C4-2B (cell line): ENCODE results near the gene TPX2.

Experiments
- ZFX ChIP-seq: fragments of 450-650 bp; IDR thresholded peaks from 2 replicates; pipeline ENCODE4 v1.6.1; 2017
- TF ChIP-seq, protein P1 (sequence below): fragments of 450-650 bp; conservative IDR thresholded peaks from 2 replicates; pipeline ENCODE4 v1.5.1; 2017; ENCODE audit warnings: mild to moderate bottlenecking

DNA sequence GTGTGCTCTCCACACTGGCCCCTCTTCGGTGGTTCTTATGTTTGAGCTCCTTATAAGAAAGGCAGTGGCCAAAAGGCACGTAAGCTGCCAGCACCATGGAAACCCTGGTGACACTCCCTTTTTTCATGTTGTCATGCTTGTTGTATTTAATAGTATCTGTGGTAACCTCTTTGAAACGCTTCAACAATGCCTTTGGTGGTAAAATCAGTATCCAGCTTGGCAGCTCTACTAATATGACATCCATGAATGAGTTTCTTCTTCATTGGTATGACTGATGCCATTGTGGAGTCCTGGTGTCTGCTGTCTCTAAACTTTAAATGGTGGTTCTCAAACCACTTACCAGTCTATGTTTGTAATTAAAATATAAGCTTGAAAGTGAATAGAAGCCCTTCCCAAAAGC is 69.4 kb downstream of the TPX2 start:
- TF ChIP-seq, protein P1, sequence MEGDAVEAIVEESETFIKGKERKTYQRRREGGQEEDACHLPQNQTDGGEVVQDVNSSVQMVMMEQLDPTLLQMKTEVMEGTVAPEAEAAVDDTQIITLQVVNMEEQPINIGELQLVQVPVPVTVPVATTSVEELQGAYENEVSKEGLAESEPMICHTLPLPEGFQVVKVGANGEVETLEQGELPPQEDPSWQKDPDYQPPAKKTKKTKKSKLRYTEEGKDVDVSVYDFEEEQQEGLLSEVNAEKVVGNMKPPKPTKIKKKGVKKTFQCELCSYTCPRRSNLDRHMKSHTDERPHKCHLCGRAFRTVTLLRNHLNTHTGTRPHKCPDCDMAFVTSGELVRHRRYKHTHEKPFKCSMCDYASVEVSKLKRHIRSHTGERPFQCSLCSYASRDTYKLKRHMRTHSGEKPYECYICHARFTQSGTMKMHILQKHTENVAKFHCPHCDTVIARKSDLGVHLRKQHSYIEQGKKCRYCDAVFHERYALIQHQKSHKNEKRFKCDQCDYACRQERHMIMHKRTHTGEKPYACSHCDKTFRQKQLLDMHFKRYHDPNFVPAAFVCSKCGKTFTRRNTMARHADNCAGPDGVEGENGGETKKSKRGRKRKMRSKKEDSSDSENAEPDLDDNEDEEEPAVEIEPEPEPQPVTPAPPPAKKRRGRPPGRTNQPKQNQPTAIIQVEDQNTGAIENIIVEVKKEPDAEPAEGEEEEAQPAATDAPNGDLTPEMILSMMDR, result no peak
- TF ChIP-seq ZFX, result no peak
